Trophoblast cell (in vitro differentiated cells and primary cell): ENCODE data around the gene ZKSCAN5.

Experiments
- DNase-seq, 2 donors: peaks; one replicate each; pipeline ENCODE4 v3.0.0-alpha.2; 2016
- H2AFZ ChIP-seq: 2 replicates; pipeline ENCODE4 v1.6.1; 2013; ENCODE audit warnings: low read length, moderate library complexity, mild to moderate bottlenecking; ENCODE audit not compliant: insufficient read depth, poor library complexity
- H2AK5ac ChIP-seq: 2 replicates; pipeline ENCODE4 v1.6.1; 2013; ENCODE audit warnings: mild to moderate bottlenecking, low read length
- H2BK120ac ChIP-seq: 2 replicates; pipeline ENCODE4 v1.6.1; 2013; ENCODE audit warnings: low read length, mild to moderate bottlenecking, moderate library complexity; ENCODE audit not compliant: insufficient read depth, poor library complexity
- H2BK12ac ChIP-seq: 2 replicates; pipeline ENCODE4 v1.6.1; 2013; ENCODE audit warnings: mild to moderate bottlenecking, low read length, moderate library complexity
- H2BK5ac ChIP-seq: 2 replicates; pipeline ENCODE4 v1.6.1; 2013; ENCODE audit warnings: low read length, low read depth, moderate library complexity, mild to moderate bottlenecking; ENCODE audit not compliant: poor library complexity
- H3K14ac ChIP-seq: 2 replicates; pipeline ENCODE4 v1.6.1; 2013; ENCODE audit warnings: mild to moderate bottlenecking, low read length
- H3K18ac ChIP-seq: 2 replicates; pipeline ENCODE4 v1.6.1; 2013; ENCODE audit warnings: mild to moderate bottlenecking, low read length
- H3K23ac ChIP-seq: 2 replicates; pipeline ENCODE4 v1.6.1; 2013; ENCODE audit warnings: low read length
- H3K27ac ChIP-seq: 2 replicates; pipeline ENCODE4 v1.5.1; 2013; ENCODE audit warnings: low read depth, mild to moderate bottlenecking, inconsistent platforms, low read length, moderate library complexity
- H3K27me3 ChIP-seq: 2 replicates; pipeline ENCODE4 v1.6.1; 2013; ENCODE audit warnings: inconsistent platforms, mild to moderate bottlenecking, low read length, moderate library complexity; ENCODE audit not compliant: insufficient read depth
- H3K36me3 ChIP-seq, 2 experiments: 1 replicate in 1 of 2; 2 replicates in 1 of 2; pipeline ENCODE4 v1.6.1; 2013; ENCODE audit warnings: low read length in 2 of 2, mild to moderate bottlenecking in 2 of 2, moderate library complexity in 1 of 2; ENCODE audit not compliant: insufficient read depth in 2 of 2, control insufficient read depth in 1 of 2
- H3K4ac ChIP-seq: 2 replicates; pipeline ENCODE4 v1.6.1; 2013; ENCODE audit warnings: low read depth, mild to moderate bottlenecking, low read length, moderate library complexity
- H3K4me1 ChIP-seq, 2 experiments: 1 replicate in 1 of 2; 2 replicates in 1 of 2; pipeline ENCODE4 v1.6.1; 2013; ENCODE audit warnings: low read length in 2 of 2, mild to moderate bottlenecking in 2 of 2, moderate library complexity in 1 of 2; ENCODE audit not compliant: insufficient read depth in 2 of 2, control insufficient read depth in 1 of 2
- H3K4me2 ChIP-seq: 2 replicates; pipeline ENCODE4 v1.6.1; 2013; ENCODE audit warnings: inconsistent platforms, mild to moderate bottlenecking, low read length, moderate library complexity
- H3K4me3 ChIP-seq: 2 replicates; pipeline ENCODE4 v1.5.1; 2013; ENCODE audit warnings: mild to moderate bottlenecking, low read depth, low read length, inconsistent platforms
- H3K79me1 ChIP-seq: one replicate; pipeline ENCODE4 v1.6.1; 2013; ENCODE audit warnings: low read length
- H3K79me2 ChIP-seq: 2 replicates; pipeline ENCODE4 v1.6.1; 2013; ENCODE audit warnings: low read length, mild to moderate bottlenecking; ENCODE audit not compliant: control insufficient read depth, insufficient read depth, poor library complexity
- H3K9ac ChIP-seq: 2 replicates; pipeline ENCODE4 v1.6.1; 2013; ENCODE audit warnings: mild to moderate bottlenecking, low read length
- H3K9me3 ChIP-seq: 2 replicates; pipeline ENCODE4 v1.6.1; 2013; ENCODE audit warnings: low read depth, mild to moderate bottlenecking, control low read depth, inconsistent platforms, low read length; ENCODE audit not compliant: insufficient read depth
- H4K12ac ChIP-seq: 2 replicates; pipeline ENCODE4 v1.6.1; 2013; ENCODE audit warnings: low read depth, mild to moderate bottlenecking, low read length, moderate library complexity
- H4K8ac ChIP-seq: 2 replicates; pipeline ENCODE4 v1.6.1; 2013; ENCODE audit warnings: low read depth, mild to moderate bottlenecking, low read length, moderate library complexity
- H4K91ac ChIP-seq: one replicate; pipeline ENCODE4 v1.6.1; 2013; ENCODE audit warnings: low read depth, mild to moderate bottlenecking, low read length, moderate library complexity
- WGBS: extraction: QIAGEN DNeasy Blood & Tissue Kit; methylation state at CpG from one replicate; pipeline ENCODE4 v1.1.7; 2013; ENCODE audit warnings: missing lambda C conversion rate; ENCODE audit not compliant: insufficient read length, insufficient coverage; ENCODE audit errors: extremely low coverage; 5-methylcytosine and 5-hydroxymethylcytosine counted together

The ZKSCAN5 gene

GRCh38 chr7:99521399-99521798, 16.9 kb downstream of the ZKSCAN5 start:
- H3K4me2 ChIP-seq: no peak overlapping the region
- H3K79me2 ChIP-seq: no peaks in the 10 kb centered on the region
- H3K36me3 ChIP-seq: peaks cover 22 to 37% of the 10 kb centered on the region in 2 experiments
- H3K18ac ChIP-seq: no peak overlapping the region
- H3K14ac ChIP-seq: no peak overlapping the region
- no peaks in the 10 kb centered on the region for H3K79me1 ChIP-seq
- H4K91ac ChIP-seq: no peak overlapping the region
- DNase-seq: no peak
- no peaks in the 10 kb centered on the region for H3K9me3 ChIP-seq
- WGBS: no CpG with 5 or more reads among the region's 3 CpGs
- H2BK5ac ChIP-seq: no peak overlapping the region
- H2BK120ac ChIP-seq: no peak overlapping the region
- H4K8ac ChIP-seq: no peak overlapping the region
- H3K23ac ChIP-seq: no peak overlapping the region
- H4K12ac ChIP-seq: no peak overlapping the region
- no peak overlapping the region for H2BK12ac ChIP-seq
- H3K9ac ChIP-seq: no peak overlapping the region
- H3K27me3 ChIP-seq: no peaks in the 10 kb centered on the region
- no peak overlapping the region for H3K4ac ChIP-seq
- no peak overlapping the region for H3K27ac ChIP-seq
- no peaks in the 10 kb centered on the region for H3K4me1 ChIP-seq
- H3K4me3 ChIP-seq: no peak overlapping the region
- H2AK5ac ChIP-seq: no peak overlapping the region
- H2AFZ ChIP-seq: no peak overlapping the region

GRCh38 chr7:99525713-99526440, 21.4 kb downstream of the ZKSCAN5 start:
- Histone ChIP-seq H3K9me3 (peaks cover 4% of the 10 kb centered on the region), H3K4ac (no peak overlapping the region), H3K27me3 (no peaks in the 10 kb centered on the region), H3K4me2 (no peak overlapping the region), H3K23ac (no peak overlapping the region), H3K27ac (no peak overlapping the region), H3K79me2 (no peaks in the 10 kb centered on the region), H3K4me1 (no peaks in the 10 kb centered on the region), H3K9ac (no peak overlapping the region), H2AFZ (no peak overlapping the region), H4K8ac (no peak overlapping the region), H3K18ac (no peak overlapping the region), H2AK5ac (no peak overlapping the region), H3K14ac (no peak overlapping the region), H4K91ac (no peak overlapping the region), H2BK120ac (no peak overlapping the region), H3K4me3 (no peak overlapping the region), H4K12ac (no peak overlapping the region), H2BK12ac (no peak overlapping the region), H3K79me1 (no peaks in the 10 kb centered on the region), H2BK5ac (no peak overlapping the region), H3K36me3 (peaks cover 26 to 38% of the 10 kb centered on the region in 2 experiments)
- peak in 1 of 2 donors; percentile 36 for DNase-seq
- WGBS: no CpG with 5 or more reads among the region's 21 CpGs

GRCh38 chr7:99531354-99531765, 26.9 kb downstream of the ZKSCAN5 start:
- DNase-seq: no peak
- no peak overlapping the region for H3K23ac ChIP-seq

GRCh38 chr7:99535667-99536066, 31.2 kb downstream of the ZKSCAN5 start:
- Histone ChIP-seq H3K4me3 (no peak overlapping the region), H3K4me2 (no peak overlapping the region), H3K79me1 (no peaks in the 10 kb centered on the region), H3K27ac (no peak overlapping the region), H3K4ac (no peak overlapping the region), H3K4me1 (no peaks in the 10 kb centered on the region), H2AK5ac (no peak overlapping the region), H2BK5ac (no peak overlapping the region), H3K9ac (no peak overlapping the region), H3K23ac (no peak overlapping the region), H3K18ac (no peak overlapping the region), H3K36me3 (peaks cover 13 to 21% of the 10 kb centered on the region in 2 experiments), H2BK12ac (no peak overlapping the region), H3K14ac (no peak overlapping the region), H4K8ac (no peak overlapping the region), H3K27me3 (peaks cover 3% of the 10 kb centered on the region), H3K9me3 (peaks cover 23% of the 10 kb centered on the region), H4K12ac (no peak overlapping the region), H3K79me2 (no peaks in the 10 kb centered on the region), H2BK120ac (no peak overlapping the region), H4K91ac (no peak overlapping the region), H2AFZ (no peak overlapping the region)
- no peak for DNase-seq
- WGBS: no CpG with 5 or more reads among the region's 2 CpGs

More at GRCh38 chr7:99531354-99531765, 26.9 kb downstream of the ZKSCAN5 start:
- Histone ChIP-seq H3K79me1 (no peaks in the 10 kb centered on the region), H3K36me3 (peaks cover 28 to 42% of the 10 kb centered on the region in 2 experiments), H4K91ac (no peak overlapping the region), H2BK5ac (no peak overlapping the region), H2AK5ac (no peak overlapping the region), H3K14ac (no peak overlapping the region), H2BK120ac (no peak overlapping the region), H3K4me3 (no peak overlapping the region), H2BK12ac (no peak overlapping the region), H3K79me2 (no peaks in the 10 kb centered on the region), H3K4me2 (no peak overlapping the region), H3K4me1 (no peaks in the 10 kb centered on the region), H3K27me3 (peaks cover 3% of the 10 kb centered on the region), H2AFZ (no peak overlapping the region), H3K9me3 (peaks cover 23% of the 10 kb centered on the region), H4K8ac (no peak overlapping the region), H3K27ac (no peak overlapping the region), H3K9ac (no peak overlapping the region), H4K12ac (no peak overlapping the region), H3K4ac (no peak overlapping the region), H3K18ac (no peak overlapping the region)
- no CpG with 5 or more reads among the region's 12 CpGs for WGBS
